ENCODE data around the gene PATE4. TPM values are rescaled to one million over a fixed set of nuclear protein-coding genes. Genes with fewer than 3 reads are reported as not detected.
A peak's percentile ranks its signal among the peaks of the same experiment; 100 is the strongest.

Gene PATE4
- polyA plus RNA-seq, 2 of the 4 experiments (the other 2 are of a cell fraction), result not detected

DNA sequence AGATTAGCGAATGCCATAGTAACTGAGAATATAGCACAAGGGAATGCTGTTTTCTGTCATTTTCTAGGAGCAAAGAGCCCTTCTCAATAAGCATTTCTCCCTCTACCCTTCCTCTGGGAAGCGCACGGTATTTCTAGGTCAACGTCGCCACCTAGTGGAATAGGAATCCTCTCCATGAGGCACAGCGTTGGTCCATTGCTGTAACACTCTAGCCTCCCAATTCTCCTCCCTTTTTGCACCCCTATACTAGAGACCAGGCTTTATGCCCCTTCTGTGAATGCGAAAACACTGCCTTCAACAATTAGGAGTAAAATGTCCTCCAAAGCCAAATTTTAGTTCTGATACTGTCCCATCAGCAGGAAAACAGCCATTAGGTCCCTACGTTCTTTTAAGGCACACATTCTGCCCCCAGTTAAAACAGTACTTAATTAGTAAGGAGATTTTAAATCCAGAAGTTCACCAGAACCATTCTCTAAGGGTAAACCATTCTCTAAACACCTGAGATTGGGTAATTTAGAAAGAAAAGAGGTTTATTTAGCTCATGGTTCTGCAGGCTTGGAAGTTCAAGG, 41.5 kb downstream of the PATE4 start (continued):
- no peak for TF ChIP-seq CEBPB (IDR thresholded peaks at IDR 0.05)
- TF ChIP-seq SMC3 (IDR thresholded peaks at IDR 0.05), result peak; percentile 30; the same call in 2 of the 3 replicates
- TF ChIP-seq JUN (IDR thresholded peaks at IDR 0.05), result no peak
- no peak for TF ChIP-seq HOXB13 (CRISPR knock-in tag; IDR thresholded peaks at IDR 0.05; ENCODE audit: low read depth)
- TF ChIP-seq CHD4 (IDR thresholded peaks at IDR 0.05; ENCODE audit: borderline replicate concordance), result no peak
- TF ChIP-seq PHF8 (IDR thresholded peaks at IDR 0.05; ENCODE audit: borderline replicate concordance, low read depth), result no peak
- TF ChIP-seq RNF2 (IDR thresholded peaks at IDR 0.05; ENCODE audit: borderline replicate concordance, low read depth), result no peak
- no peak for TF ChIP-seq KDM1A (IDR thresholded peaks at IDR 0.05; ENCODE audit: low read depth)
- TF ChIP-seq CBX8 (IDR thresholded peaks at IDR 0.05), result no peak
- TF ChIP-seq, protein P1, sequence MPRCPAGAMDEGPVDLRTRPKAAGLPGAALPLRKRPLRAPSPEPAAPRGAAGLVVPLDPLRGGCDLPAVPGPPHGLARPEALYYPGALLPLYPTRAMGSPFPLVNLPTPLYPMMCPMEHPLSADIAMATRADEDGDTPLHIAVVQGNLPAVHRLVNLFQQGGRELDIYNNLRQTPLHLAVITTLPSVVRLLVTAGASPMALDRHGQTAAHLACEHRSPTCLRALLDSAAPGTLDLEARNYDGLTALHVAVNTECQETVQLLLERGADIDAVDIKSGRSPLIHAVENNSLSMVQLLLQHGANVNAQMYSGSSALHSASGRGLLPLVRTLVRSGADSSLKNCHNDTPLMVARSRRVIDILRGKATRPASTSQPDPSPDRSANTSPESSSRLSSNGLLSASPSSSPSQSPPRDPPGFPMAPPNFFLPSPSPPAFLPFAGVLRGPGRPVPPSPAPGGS (IDR thresholded peaks at IDR 0.05), result no peak
- no peak for TF ChIP-seq JUNB (IDR thresholded peaks at IDR 0.05)
- TF ChIP-seq FOSL2 (IDR thresholded peaks at IDR 0.05), result no peak
- TF ChIP-seq FOSL2 (CRISPR knock-in tag; IDR thresholded peaks at IDR 0.05), result no peak
- TF ChIP-seq, protein P2, sequence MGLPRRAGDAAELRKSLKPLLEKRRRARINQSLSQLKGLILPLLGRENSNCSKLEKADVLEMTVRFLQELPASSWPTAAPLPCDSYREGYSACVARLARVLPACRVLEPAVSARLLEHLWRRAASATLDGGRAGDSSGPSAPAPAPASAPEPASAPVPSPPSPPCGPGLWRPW (IDR thresholded peaks at IDR 0.05), result no peak

DNA sequence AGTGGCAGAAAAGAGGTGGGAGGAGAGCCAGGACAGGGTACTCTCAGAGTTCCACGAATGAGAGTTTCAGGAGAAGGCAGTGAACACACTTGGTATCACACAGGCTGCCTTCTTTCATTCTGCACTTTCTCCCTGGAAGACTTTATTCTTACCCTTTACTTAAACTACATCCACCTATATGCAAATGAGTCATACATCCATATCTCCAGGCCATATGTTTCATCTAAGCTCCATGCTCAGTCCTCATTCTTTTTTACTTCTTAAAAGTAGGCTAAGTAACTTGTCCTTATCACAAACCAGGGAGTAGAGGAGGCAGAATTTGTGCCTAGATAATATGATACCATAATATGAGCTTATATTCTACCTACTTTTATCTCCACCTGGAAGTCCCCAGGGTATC, 48.2 kb downstream of the PATE4 start:
- WGBS (ENCODE audit: missing lambda C conversion rate), result 83% methylated on average over 1 of the region's 1 CpG
- ATAC-seq, result no peak
- Histone ChIP-seq H3K27ac (no peak overlapping the region), H3K9me3 (no peaks in the 10 kb centered on the region), H3K4me2 (no peak overlapping the region), H3K4me3 (no peak overlapping the region), H3K4me1 (peaks cover 5% of the 10 kb centered on the region; the same call in 1 of the 3 replicates)
- ChIA-PET CTCF (interaction anchor here (0.6 kb wide), 1 partner anchor 312 kb away, joined by 3 read pairs; no protein-coding TSS in a partner anchor), POLR2A (interaction anchor here (0.6 kb wide), 1 partner anchor 922 kb away, joined by 3 read pairs; no protein-coding TSS in a partner anchor)
- no peak for FAIRE-seq
- no peak for TF ChIP-seq NR3C1 (IDR thresholded peaks at IDR 0.05)
- TF ChIP-seq, protein P3, sequence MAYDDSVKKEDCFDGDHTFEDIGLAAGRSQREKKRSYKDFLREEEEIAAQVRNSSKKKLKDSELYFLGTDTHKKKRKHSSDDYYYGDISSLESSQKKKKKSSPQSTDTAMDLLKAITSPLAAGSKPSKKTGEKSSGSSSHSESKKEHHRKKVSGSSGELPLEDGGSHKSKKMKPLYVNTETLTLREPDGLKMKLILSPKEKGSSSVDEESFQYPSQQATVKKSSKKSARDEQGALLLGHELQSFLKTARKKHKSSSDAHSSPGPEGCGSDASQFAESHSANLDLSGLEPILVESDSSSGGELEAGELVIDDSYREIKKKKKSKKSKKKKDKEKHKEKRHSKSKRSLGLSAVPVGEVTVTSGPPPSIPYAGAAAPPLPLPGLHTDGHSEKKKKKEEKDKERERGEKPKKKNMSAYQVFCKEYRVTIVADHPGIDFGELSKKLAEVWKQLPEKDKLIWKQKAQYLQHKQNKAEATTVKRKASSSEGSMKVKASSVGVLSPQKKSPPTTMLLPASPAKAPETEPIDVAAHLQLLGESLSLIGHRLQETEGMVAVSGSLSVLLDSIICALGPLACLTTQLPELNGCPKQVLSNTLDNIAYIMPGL (CRISPR knock-in tag; IDR thresholded peaks at IDR 0.05; ENCODE audit: borderline replicate concordance), result no peak
- TF ChIP-seq, protein P4, sequence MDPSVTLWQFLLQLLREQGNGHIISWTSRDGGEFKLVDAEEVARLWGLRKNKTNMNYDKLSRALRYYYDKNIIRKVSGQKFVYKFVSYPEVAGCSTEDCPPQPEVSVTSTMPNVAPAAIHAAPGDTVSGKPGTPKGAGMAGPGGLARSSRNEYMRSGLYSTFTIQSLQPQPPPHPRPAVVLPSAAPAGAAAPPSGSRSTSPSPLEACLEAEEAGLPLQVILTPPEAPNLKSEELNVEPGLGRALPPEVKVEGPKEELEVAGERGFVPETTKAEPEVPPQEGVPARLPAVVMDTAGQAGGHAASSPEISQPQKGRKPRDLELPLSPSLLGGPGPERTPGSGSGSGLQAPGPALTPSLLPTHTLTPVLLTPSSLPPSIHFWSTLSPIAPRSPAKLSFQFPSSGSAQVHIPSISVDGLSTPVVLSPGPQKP (IDR thresholded peaks at IDR 0.05; ENCODE audit: low read depth, low read length), result no peak
- DNase-seq (ENCODE audit: low read depth in 1 of 2, low spot score in 1 of 2), result no peak

DNA sequence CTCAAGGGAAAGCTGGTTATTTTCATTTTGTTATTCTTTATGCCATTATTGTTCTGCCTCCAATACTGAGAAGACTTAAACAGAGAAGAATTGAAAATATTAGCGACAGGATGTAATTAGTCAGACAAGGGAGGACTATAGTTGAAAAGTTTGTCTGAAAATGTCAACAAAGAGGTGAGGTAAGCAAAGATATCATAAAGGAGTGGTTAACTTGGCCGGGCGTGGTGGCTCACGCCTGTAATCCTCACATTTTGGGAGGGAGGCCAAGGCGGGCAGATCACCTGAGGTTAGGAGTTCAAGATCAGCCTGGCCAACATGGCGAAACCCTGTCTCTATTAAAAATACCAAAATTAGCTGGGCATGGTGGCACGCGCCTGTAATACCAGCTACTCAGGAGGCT, 50.3 kb downstream of the PATE4 start:
- Histone ChIP-seq H3K4me1 (peaks cover 5% of the 10 kb centered on the region; the same call in 1 of the 3 replicates), H3K27ac (no peak overlapping the region), H3K9me3 (no peaks in the 10 kb centered on the region), H3K4me3 (no peak overlapping the region), H3K4me2 (no peak overlapping the region)
- DNase-seq (ENCODE audit: low read depth in 1 of 2, low spot score in 1 of 2) (no peak), ATAC-seq (no peak), FAIRE-seq (no peak)
- TF ChIP-seq CEBPB (IDR thresholded peaks at IDR 0.05), result no peak
- no peak for TF ChIP-seq NPAS2 (CRISPR knock-in tag; IDR thresholded peaks at IDR 0.05; ENCODE audit: borderline replicate concordance)
- TF ChIP-seq, protein P1 (IDR thresholded peaks at IDR 0.05), result no peak
- TF ChIP-seq POLR2AphosphoS2 (conservative IDR thresholded peaks at IDR 0.05; ENCODE audit: low read length), result no peak
- no peak for TF ChIP-seq FOXS1 (CRISPR knock-in tag; IDR thresholded peaks at IDR 0.05)
- no peak for TF ChIP-seq HOXA7 (CRISPR knock-in tag; IDR thresholded peaks at IDR 0.05)
- TF ChIP-seq MAFK (IDR thresholded peaks at IDR 0.05; ENCODE audit: partially characterized antibody), result no peak
- no peak for TF ChIP-seq ZSCAN20 (CRISPR knock-in tag; IDR thresholded peaks at IDR 0.05)
- TF ChIP-seq NFE2L2 (conservative IDR thresholded peaks at IDR 0.05; ENCODE audit: low read length), result no peak
- no peak for TF ChIP-seq HOXB5 (CRISPR knock-in tag; IDR thresholded peaks at IDR 0.05)
- no peak for TF ChIP-seq FOSL2 (IDR thresholded peaks at IDR 0.05)
- TF ChIP-seq FOSL2 (CRISPR knock-in tag; IDR thresholded peaks at IDR 0.05), result no peak
- no peak for TF ChIP-seq KDM1A (IDR thresholded peaks at IDR 0.05; ENCODE audit: low read depth)
- TF ChIP-seq, protein P5, sequence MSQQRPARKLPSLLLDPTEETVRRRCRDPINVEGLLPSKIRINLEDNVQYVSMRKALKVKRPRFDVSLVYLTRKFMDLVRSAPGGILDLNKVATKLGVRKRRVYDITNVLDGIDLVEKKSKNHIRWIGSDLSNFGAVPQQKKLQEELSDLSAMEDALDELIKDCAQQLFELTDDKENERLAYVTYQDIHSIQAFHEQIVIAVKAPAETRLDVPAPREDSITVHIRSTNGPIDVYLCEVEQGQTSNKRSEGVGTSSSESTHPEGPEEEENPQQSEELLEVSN (IDR thresholded peaks at IDR 0.05; ENCODE audit: borderline replicate concordance, low read depth), result no peak
- ChIA-PET CTCF (no interaction called here), POLR2A (no interaction called here)
- 63% methylated on average over 8 of the region's 8 CpGs for WGBS (ENCODE audit: missing lambda C conversion rate)

Data from A549 (cell line).